Measurements from ENCODE around the gene TTC8. TPM values are rescaled to one million over a fixed set of nuclear protein-coding genes. Genes with fewer than 3 reads are reported as not detected.
A peak's percentile ranks its signal among the peaks of the same experiment; 100 is the strongest.

The TTC8 gene
- total RNA-seq, 1 donor from 2014 or later = 27.2 TPM

DNA sequence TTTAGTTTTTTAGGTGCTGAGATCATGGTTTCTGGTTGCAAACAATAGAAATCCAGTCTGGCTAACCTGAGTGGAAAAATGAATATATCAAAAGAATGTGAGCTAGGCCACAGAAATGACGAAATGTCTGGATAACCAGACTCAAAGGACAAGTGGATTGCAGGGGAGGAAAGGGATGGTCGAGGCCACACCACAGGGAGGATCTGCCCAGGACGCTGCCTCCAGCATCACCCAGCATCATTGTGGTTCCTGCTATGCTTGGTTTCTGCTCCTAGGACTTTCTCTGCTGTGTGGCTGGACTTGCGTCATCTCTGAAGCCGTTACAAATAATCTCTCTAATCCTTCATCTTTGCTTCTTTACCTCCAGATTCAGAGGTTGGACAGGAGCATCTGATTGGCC, 80.4 kb downstream of the TTC8 start:
- H3K9me3 Mint-ChIP-seq (ENCODE audit: low read depth) = peaks cover 10% of the 10 kb centered on the region
- peak overlapping the region; percentile 62 for H3K27ac Mint-ChIP-seq (ENCODE audit: unreplicated experiment)
- no peak for DNase-seq (ENCODE audit: low spot score)
- H3K4me1 Mint-ChIP-seq (ENCODE audit: low read depth) = peaks cover 5% of the 10 kb centered on the region
- peaks cover 5% of the 10 kb centered on the region for H3K27me3 Mint-ChIP-seq (ENCODE audit: low read depth)
- TF ChIP-seq, protein P1, sequence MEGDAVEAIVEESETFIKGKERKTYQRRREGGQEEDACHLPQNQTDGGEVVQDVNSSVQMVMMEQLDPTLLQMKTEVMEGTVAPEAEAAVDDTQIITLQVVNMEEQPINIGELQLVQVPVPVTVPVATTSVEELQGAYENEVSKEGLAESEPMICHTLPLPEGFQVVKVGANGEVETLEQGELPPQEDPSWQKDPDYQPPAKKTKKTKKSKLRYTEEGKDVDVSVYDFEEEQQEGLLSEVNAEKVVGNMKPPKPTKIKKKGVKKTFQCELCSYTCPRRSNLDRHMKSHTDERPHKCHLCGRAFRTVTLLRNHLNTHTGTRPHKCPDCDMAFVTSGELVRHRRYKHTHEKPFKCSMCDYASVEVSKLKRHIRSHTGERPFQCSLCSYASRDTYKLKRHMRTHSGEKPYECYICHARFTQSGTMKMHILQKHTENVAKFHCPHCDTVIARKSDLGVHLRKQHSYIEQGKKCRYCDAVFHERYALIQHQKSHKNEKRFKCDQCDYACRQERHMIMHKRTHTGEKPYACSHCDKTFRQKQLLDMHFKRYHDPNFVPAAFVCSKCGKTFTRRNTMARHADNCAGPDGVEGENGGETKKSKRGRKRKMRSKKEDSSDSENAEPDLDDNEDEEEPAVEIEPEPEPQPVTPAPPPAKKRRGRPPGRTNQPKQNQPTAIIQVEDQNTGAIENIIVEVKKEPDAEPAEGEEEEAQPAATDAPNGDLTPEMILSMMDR (IDR thresholded peaks at IDR 0.05) = no peak
- no peaks in the 10 kb centered on the region for H3K36me3 Mint-ChIP-seq (ENCODE audit: low read depth)
- H3K4me3 Mint-ChIP-seq (ENCODE audit: unreplicated experiment) = no peak overlapping the region

DNA sequence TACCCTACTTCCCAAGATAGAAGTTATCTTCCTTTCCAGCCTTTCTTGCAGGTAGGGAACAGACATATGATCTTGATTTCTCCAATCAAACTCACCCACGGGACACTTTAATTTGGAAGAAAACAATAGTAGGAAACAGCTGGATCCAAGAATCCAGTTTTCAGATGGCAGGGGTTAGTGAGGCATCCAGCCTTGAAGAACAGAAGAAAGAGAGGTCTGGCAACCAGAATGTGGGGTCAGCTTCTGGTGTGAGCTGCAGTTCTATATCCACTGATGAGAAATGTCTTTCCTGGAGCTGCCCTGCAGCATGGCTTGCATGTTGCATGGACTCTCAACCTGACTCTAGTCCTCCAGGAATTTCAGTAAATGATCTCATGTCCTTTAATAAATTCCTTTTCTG, 83.8 kb downstream of the TTC8 start:
- Mint-ChIP-seq H3K27me3 (ENCODE audit: low read depth) (no peaks in the 10 kb centered on the region), H3K4me1 (ENCODE audit: low read depth) (peaks cover 5% of the 10 kb centered on the region), H3K9me3 (ENCODE audit: low read depth) (peaks cover 10% of the 10 kb centered on the region), H3K4me3 (ENCODE audit: unreplicated experiment) (no peak overlapping the region), H3K36me3 (ENCODE audit: low read depth) (no peaks in the 10 kb centered on the region), H3K27ac (ENCODE audit: unreplicated experiment) (no peak overlapping the region)
- no peak for DNase-seq (ENCODE audit: low spot score)
- TF ChIP-seq, protein P1 (IDR thresholded peaks at IDR 0.05) = no peak

DNA sequence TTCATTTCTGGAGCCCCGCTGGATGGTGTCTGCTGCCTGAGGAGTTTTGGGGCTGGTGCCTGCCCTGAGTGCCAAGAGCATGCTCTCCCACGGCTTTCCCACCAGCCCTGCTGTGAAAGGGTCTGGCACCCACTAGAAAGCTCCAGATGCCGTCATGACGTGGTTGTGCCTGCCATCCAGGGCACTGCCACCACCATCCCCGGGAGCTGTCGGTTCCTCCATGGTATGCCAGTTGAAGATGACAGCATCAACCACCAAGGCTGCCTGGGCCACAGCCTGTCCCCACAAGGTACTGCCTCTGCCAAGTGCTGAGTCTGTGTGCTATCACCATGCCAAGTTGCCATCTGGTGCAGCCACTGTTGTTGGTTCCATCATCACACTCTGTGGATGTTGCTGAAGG, 85.9 kb downstream of the TTC8 start:
- peaks cover 3% of the 10 kb centered on the region for H3K27me3 Mint-ChIP-seq (ENCODE audit: low read depth)
- peaks cover 2% of the 10 kb centered on the region for H3K36me3 Mint-ChIP-seq (ENCODE audit: low read depth)
- H3K9me3 Mint-ChIP-seq (ENCODE audit: low read depth) = peaks cover 10% of the 10 kb centered on the region
- no peak for DNase-seq (ENCODE audit: low spot score)
- H3K4me3 Mint-ChIP-seq (ENCODE audit: unreplicated experiment) = no peak overlapping the region
- no peak overlapping the region for H3K27ac Mint-ChIP-seq (ENCODE audit: unreplicated experiment)
- TF ChIP-seq, protein P1 (IDR thresholded peaks at IDR 0.05) = no peak
- H3K4me1 Mint-ChIP-seq (ENCODE audit: low read depth) = no peaks in the 10 kb centered on the region

DNA sequence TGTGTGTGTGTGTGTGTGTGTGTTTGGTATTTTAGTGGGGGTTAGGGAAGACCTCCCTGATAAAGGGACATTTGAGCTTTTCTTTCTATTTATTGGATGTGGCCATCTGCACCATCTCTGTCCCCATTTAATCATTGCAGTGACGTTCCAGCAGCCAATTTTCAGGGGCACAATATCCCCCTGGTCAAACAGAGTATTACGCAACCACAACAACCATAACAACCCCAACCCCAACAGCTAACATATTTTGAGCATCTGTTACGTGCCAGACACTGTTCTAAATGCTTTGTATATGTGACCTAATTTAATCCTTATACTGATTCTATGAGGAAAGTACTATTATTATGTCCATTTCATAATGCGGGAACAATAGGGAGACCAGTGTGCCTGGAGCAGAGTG, 87.4 kb downstream of the TTC8 start:
- Mint-ChIP-seq H3K27me3 (ENCODE audit: low read depth) (peaks cover 10% of the 10 kb centered on the region), H3K4me1 (ENCODE audit: low read depth) (no peaks in the 10 kb centered on the region), H3K9me3 (ENCODE audit: low read depth) (peaks cover 12% of the 10 kb centered on the region), H3K27ac (ENCODE audit: unreplicated experiment) (no peak overlapping the region), H3K36me3 (ENCODE audit: low read depth) (peaks cover 2% of the 10 kb centered on the region), H3K4me3 (ENCODE audit: unreplicated experiment) (no peak overlapping the region)
- DNase-seq (ENCODE audit: low spot score) = no peak
- TF ChIP-seq, protein P1 (IDR thresholded peaks at IDR 0.05) = no peak

- H3K4me1 Mint-ChIP-seq (ENCODE audit: low read depth) = no peaks in the 10 kb centered on the region
- no peak overlapping the region for H3K4me3 Mint-ChIP-seq (ENCODE audit: unreplicated experiment)
- peaks cover 2% of the 10 kb centered on the region for H3K36me3 Mint-ChIP-seq (ENCODE audit: low read depth)
- peaks cover 6% of the 10 kb centered on the region for H3K9me3 Mint-ChIP-seq (ENCODE audit: low read depth)
- no peak for DNase-seq (ENCODE audit: low spot score)
- TF ChIP-seq, protein P1 (IDR thresholded peaks at IDR 0.05) = no peak
- no peak overlapping the region for H3K27ac Mint-ChIP-seq (ENCODE audit: unreplicated experiment)
- H3K27me3 Mint-ChIP-seq (ENCODE audit: low read depth) = peaks cover 10% of the 10 kb centered on the region
Measured at GRCh38 chr14:88914956-88915355, 90.5 kb downstream of the TTC8 start.
